ENCODE measurements around the gene RBPMS2. TPM values are rescaled to one million over a fixed set of nuclear protein-coding genes. Genes with fewer than 3 reads are reported as not detected.
"Not testable (repeated sequence)": the region's sequence is repeated elsewhere in the genome, so short reads cannot be mapped to it uniquely, and the experiment has no call there.

RBPMS2 gene
- total RNA-seq, 1 experiment from 2014 or later: 0.16 TPM

- Mint-ChIP-seq H3K9me3 (ENCODE audit: unreplicated experiment) (no peaks in the 10 kb centered on the region), H3K36me3 (ENCODE audit: insufficient read depth, unreplicated experiment) (no peaks in the 10 kb centered on the region), H3K4me3 (ENCODE audit: unreplicated experiment) (no peak overlapping the region), H3K27ac (ENCODE audit: low read depth, unreplicated experiment) (no peak overlapping the region), H3K4me1 (ENCODE audit: insufficient read depth, unreplicated experiment) (no peaks in the 10 kb centered on the region), H3K27me3 (ENCODE audit: insufficient read depth, unreplicated experiment) (no peaks in the 10 kb centered on the region)
- POLR2A ChIA-PET: no interaction called here
- DNase-seq (ENCODE audit: unreplicated experiment): no peak
- CTCF ChIA-PET: interaction anchor here (0.8 to 17.5 kb wide), 4 partner anchors 12 to 75 kb away, joined by 3 to 233 read pairs (median 4); no protein-coding TSS in a partner anchor
- intact Hi-C loops (cut with micrococcal nuclease): no loop called here
- no TSS peak for BruUV-seq (replicated peaks)
- no peak for TF ChIP-seq CTCF (IDR thresholded peaks at IDR 0.05; ENCODE audit: unreplicated experiment)
These were observed 29.2 kb upstream of the RBPMS2 start for GRCh38 chr15:64804619-64805018.

- TF ChIP-seq CTCF (IDR thresholded peaks at IDR 0.05; ENCODE audit: unreplicated experiment): no peak
- no peak overlapping the region for H3K4me3 Mint-ChIP-seq (ENCODE audit: unreplicated experiment)
- H3K36me3 Mint-ChIP-seq (ENCODE audit: insufficient read depth, unreplicated experiment): no peaks in the 10 kb centered on the region
- H3K27ac Mint-ChIP-seq (ENCODE audit: low read depth, unreplicated experiment): no peak overlapping the region
- ChIA-PET POLR2A (no interaction called here), CTCF (interaction anchor here (0.8 to 17.5 kb wide), 3 partner anchors 11 to 74 kb away, joined by 3 to 233 read pairs (median 4); no protein-coding TSS in a partner anchor)
- no peaks in the 10 kb centered on the region for H3K9me3 Mint-ChIP-seq (ENCODE audit: unreplicated experiment)
- H3K4me1 Mint-ChIP-seq (ENCODE audit: insufficient read depth, unreplicated experiment): no peaks in the 10 kb centered on the region
- no TSS peak for BruUV-seq (replicated peaks)
- no peaks in the 10 kb centered on the region for H3K27me3 Mint-ChIP-seq (ENCODE audit: insufficient read depth, unreplicated experiment)
- DNase-seq (ENCODE audit: unreplicated experiment): no peak
- intact Hi-C loops (cut with micrococcal nuclease): no loop called here
These were observed 28.1 kb upstream of the RBPMS2 start for GRCh38 chr15:64803526-64803925.

- no peaks in the 10 kb centered on the region for H3K27me3 Mint-ChIP-seq (ENCODE audit: insufficient read depth, unreplicated experiment)
- TF ChIP-seq CTCF (IDR thresholded peaks at IDR 0.05; ENCODE audit: unreplicated experiment): no peak
- DNase-seq (ENCODE audit: unreplicated experiment): no peak
- H3K27ac Mint-ChIP-seq (ENCODE audit: low read depth, unreplicated experiment): no peak overlapping the region
- H3K4me1 Mint-ChIP-seq (ENCODE audit: insufficient read depth, unreplicated experiment): no peaks in the 10 kb centered on the region
- no peak overlapping the region for H3K4me3 Mint-ChIP-seq (ENCODE audit: unreplicated experiment)
- H3K36me3 Mint-ChIP-seq (ENCODE audit: insufficient read depth, unreplicated experiment): no peaks in the 10 kb centered on the region
- BruUV-seq (replicated peaks): no TSS peak
- ChIA-PET CTCF (interaction anchor here (2.1 to 17.5 kb wide), 2 partner anchors 10 to 71 kb away, joined by 11 to 233 read pairs; no protein-coding TSS in a partner anchor), POLR2A (no interaction called here)
- intact Hi-C loops (cut with micrococcal nuclease): no loop called here
- no peaks in the 10 kb centered on the region for H3K9me3 Mint-ChIP-seq (ENCODE audit: unreplicated experiment)
These were observed 25.1 kb upstream of the RBPMS2 start for GRCh38 chr15:64800476-64800875.

DNA sequence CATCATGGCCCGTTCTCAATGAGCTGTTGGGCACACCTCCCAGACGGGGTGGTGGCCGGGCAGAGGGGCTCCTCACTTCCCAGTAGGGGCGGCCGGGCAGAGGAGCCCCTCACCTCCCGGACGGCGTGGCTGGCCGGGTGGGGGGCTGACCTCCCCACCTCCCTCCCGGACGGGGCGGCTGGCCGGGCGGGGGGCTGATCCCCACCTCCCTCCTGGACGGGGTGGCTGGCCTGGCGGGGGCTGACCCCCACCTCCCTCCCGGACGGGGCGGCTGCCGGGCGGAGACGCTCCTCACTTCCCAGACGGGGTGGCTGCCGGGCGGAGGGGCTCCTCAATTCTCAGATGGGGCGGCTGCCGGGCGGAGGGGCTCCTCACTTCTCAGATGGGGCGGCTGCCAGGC, 23.5 kb upstream of the RBPMS2 start:
- H3K9me3 Mint-ChIP-seq (ENCODE audit: unreplicated experiment); H3K27me3 Mint-ChIP-seq (ENCODE audit: insufficient read depth, unreplicated experiment); H3K4me3 Mint-ChIP-seq (ENCODE audit: unreplicated experiment); CTCF ChIA-PET; H3K27ac Mint-ChIP-seq (ENCODE audit: low read depth, unreplicated experiment); BruUV-seq (replicated peaks); H3K36me3 Mint-ChIP-seq (ENCODE audit: insufficient read depth, unreplicated experiment); H3K4me1 Mint-ChIP-seq (ENCODE audit: insufficient read depth, unreplicated experiment); intact Hi-C loops (cut with micrococcal nuclease); DNase-seq (ENCODE audit: unreplicated experiment); POLR2A ChIA-PET: not testable (repeated sequence)

- H3K9me3 Mint-ChIP-seq (ENCODE audit: unreplicated experiment); POLR2A ChIA-PET; H3K36me3 Mint-ChIP-seq (ENCODE audit: insufficient read depth, unreplicated experiment); H3K4me1 Mint-ChIP-seq (ENCODE audit: insufficient read depth, unreplicated experiment); DNase-seq (ENCODE audit: unreplicated experiment); intact Hi-C loops (cut with micrococcal nuclease); H3K27ac Mint-ChIP-seq (ENCODE audit: low read depth, unreplicated experiment); H3K4me3 Mint-ChIP-seq (ENCODE audit: unreplicated experiment); BruUV-seq (replicated peaks); H3K27me3 Mint-ChIP-seq (ENCODE audit: insufficient read depth, unreplicated experiment): not testable (repeated sequence)
- CTCF ChIA-PET: interaction anchor here (0.7 kb wide), 1 partner anchor 12 kb away, joined by 3 read pairs; no protein-coding TSS in a partner anchor
These were observed 20.5 kb upstream of the RBPMS2 start for GRCh38 chr15:64795921-64796320.

- H3K4me3 Mint-ChIP-seq (ENCODE audit: unreplicated experiment); DNase-seq (ENCODE audit: unreplicated experiment); intact Hi-C loops (cut with micrococcal nuclease); H3K36me3 Mint-ChIP-seq (ENCODE audit: insufficient read depth, unreplicated experiment); H3K27ac Mint-ChIP-seq (ENCODE audit: low read depth, unreplicated experiment); BruUV-seq (replicated peaks); H3K4me1 Mint-ChIP-seq (ENCODE audit: insufficient read depth, unreplicated experiment); H3K9me3 Mint-ChIP-seq (ENCODE audit: unreplicated experiment); H3K27me3 Mint-ChIP-seq (ENCODE audit: insufficient read depth, unreplicated experiment): not testable (repeated sequence)
- POLR2A ChIA-PET: interaction anchor here (0.7 kb wide), 1 partner anchor 32 kb away, joined by 3 read pairs; no protein-coding TSS in a partner anchor
- CTCF ChIA-PET: interaction anchor here (0.6 to 0.7 kb wide), 2 partner anchors 11 to 224 kb away, joined by 3 read pairs; no protein-coding TSS in a partner anchor
These were observed 19.9 kb upstream of the RBPMS2 start for GRCh38 chr15:64795299-64795698.

All from MCF 10A (cell line).